ENCODE data around the gene SLC13A2.

SLC13A2 gene

DNA sequence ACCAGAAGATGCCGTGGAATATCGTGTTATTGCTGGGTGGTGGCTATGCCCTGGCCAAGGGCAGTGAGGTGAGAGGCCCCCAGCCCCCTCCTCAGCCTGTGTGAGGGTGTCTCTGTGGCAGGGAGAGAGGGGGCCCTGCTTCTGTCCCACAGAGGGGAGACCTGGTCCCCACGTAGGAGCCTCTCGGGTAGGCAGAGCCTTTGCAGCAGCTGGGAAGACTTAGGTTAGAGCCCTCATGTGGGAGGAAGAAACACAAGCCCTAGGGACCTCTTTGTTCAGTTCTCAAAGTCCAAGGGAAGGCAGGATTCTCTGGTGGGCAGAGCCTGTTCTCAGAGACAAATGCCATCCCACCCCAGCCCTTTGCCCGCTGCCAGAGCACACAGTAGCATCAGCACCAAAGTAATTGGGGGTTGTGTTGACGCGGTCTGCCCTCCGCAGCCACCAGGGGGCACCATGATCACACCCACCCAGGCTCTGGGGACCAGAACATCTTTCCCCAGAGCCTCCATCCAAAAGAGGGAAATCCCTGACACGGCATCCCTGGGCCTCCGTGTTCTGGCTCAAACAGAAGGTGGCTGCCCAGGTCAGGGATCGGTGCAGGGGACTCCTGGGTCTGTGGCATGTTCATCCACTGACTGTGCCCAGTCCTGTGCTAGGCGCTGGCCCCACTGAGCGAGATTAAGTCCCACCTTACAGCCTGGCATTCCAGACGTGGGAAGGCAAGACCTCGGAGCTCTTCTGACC is 21.2 kb downstream of the SLC13A2 start:
- peak; percentile 79 for DNase-seq

DNA sequence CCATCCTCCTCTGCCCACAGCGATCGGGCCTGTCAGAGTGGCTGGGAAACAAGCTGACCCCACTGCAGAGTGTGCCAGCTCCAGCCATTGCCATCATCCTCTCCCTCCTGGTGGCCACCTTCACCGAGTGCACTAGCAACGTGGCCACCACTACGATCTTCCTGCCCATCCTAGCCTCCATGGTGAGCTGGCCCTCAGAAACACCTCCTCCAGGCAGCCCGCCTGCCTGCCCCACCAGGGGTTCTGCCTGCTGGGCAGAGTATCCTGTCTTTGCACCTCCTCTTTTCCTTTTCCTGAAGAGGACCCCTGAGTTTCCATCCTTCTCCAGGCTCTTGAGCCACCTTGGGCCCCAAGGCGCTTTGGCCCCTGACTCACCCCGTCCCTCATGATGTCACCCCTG is 22.2 kb downstream of the SLC13A2 start:
- DNase-seq = no peak

DNA sequence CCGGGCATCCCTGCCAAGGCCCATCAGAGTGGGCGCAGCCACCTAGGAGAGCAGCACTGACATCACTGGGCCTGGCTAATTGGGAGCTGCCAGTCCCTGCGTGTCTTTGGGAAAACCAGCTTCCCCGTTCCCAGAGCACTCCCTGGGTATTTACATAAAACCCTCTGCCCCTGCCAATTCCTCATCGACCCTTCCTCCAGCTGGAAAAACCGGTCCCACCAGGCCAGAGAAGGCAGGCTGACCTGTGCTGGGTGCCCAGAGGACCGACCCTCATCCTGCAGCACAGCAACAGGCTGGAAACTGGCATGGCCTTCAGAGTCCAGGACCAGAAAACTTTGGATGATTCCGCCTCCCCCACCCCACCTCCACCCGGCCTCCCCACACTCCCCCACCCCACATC is 24.5 kb downstream of the SLC13A2 start:
- no peak for DNase-seq

DNA sequence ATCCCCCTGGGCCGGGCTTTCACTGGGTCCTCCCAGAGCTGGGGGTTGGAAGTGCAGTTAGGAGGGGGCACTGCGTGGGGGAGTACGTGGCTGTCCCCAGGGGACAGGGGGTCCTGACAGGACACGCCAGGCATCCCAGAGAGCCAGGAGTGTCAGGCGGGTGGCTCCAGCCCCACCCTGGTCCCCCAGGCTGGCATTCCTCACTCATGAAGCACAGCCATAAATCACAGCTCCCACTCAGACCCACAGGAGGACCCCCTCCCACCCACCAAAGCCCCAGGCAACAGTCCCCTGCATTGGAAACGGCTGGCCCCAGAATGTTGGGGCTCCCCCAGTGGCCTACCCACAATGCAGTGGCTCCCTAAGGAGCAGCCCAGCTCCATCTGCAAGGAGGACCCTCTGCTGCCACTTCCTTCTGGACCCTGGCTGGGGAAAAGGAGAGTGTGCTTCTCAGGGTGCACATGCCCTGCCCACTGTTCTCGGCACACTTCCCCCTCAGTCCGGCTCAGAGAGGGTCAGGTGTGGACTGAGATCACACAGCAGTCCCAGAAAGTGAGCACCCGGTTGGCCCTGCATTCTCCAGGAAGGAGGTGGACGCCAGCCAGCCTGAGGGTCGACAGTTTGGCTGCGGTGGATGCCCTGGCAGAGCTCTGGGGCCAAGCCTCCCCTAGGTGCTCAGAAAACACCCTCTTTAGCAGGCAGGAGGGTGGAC is 25.4 kb downstream of the SLC13A2 start:
- no peak for DNase-seq

DNA sequence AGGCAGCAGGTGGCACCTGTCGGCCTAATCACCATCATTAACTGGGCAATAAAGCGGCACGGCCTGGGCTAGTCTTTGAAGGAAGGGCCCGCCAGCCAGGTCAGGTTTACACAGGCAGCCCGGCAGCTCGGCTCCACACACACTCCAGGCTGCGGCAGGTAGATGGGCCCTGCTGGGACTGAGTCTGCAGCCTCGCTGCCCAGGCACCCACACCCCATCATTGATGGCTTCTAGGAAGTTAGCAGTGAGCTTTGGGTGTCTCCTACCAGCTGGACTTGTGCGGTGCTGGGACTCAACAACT is 25.9 kb downstream of the SLC13A2 start:
- DNase-seq = no peak

DNA sequence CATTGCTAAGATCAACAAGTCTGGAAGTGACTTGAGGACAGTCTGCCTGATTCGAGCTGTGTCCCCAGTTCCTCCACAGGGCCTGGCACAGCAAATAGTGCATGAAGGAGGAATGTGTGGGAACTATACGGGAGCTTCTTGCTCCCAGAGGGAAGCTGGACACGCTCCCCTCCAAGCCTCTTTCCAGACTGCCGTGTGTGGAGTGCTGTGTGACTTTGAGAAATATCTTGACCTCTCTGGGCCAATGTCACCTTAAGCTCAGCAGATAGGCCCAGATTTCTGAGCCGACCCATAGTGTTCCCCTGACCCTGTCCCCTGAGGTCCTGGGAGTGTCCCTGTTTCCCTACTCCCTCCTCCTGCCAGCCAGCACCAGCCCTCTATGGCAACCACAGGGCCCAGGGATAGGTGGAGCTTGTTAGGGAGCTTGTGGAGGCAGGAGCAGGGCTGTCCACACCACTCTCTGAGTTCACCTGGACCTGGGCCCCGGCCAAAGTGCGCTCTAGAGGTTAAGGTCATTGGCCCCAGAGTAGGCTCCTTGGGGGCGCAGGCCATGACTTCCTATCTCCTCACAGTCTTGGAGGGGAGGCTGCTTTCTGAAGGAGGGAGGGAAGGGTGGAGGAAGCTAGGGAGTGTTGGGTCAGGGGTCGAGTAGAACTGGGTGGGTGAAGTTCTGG is 26.4 kb downstream of the SLC13A2 start:
- DNase-seq = no peak

- DNase-seq = no peak
Measured at GRCh38 chr17:28500712-28501379, 27.4 kb downstream of the SLC13A2 start.

DNA sequence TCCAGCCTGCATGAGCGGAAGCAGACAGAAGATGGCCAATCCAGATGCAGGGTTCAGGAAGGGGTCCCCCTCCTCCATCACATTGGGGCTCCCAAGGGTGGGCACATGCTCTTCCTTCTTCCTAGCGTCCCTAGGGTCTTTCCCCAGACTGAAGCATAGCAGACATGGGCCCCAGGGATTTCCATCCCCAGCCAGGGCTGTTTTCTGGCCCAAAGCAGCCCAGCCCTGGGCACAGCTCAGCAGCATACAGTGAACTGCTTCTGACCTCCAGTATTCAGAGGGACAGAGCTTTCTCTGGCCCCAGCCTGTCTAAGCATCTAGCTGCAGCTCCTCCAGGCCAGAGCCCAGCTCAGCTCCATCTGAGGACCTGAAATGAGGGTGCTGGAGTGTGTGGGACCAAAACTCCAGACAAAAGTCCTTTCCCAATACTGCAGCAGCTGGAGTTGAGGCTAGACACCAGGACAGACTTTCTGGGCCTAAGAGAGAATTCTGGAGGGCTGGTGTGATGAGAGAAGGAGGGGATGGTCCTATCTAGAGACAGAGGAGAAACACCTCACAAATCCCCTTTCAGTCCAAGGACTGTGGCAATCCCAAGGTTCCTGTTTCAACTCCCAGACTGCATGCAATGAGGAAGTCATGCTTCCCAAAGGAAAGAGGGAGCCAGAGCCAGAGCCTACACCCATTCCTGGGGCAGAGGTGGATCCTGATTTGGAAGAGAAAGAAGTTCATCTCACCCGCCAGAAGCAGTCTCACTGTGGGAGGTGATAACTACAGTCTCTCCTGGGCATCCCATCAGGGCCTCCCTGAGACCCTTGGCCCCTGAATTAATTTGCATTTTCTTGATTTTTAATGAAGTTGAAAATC is 28.2 kb downstream of the SLC13A2 start:
- DNase-seq = no peak

DNA sequence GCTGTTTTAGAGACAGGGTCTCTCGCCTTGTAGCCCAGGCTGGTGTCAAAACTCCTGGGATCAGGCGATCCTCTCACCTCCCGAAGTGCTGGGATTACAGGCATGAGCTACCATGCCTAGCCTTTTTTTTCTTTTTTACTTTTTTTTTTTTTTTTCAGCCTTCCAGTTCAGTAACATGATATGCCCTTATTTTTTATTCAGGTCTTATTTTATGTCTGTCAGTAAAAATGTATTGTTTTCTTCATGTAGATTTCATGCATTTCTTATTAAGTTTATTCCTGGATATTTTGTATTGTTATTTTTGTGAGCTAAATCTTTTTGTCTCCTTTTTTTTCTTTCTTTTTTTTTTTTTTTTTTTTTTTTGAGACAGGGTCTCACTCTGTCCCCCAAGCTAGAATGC is 30.0 kb downstream of the SLC13A2 start:
- DNase-seq = no peak

- DNase-seq = no peak
Measured at GRCh38 chr17:28505986-28506665, 32.7 kb downstream of the SLC13A2 start, which contains the start of gene FOXN1. FOXN1 (plus strand) TSS chr17:28506348; CDS start chr17:28523970, 17,622 bp downstream.

DNA sequence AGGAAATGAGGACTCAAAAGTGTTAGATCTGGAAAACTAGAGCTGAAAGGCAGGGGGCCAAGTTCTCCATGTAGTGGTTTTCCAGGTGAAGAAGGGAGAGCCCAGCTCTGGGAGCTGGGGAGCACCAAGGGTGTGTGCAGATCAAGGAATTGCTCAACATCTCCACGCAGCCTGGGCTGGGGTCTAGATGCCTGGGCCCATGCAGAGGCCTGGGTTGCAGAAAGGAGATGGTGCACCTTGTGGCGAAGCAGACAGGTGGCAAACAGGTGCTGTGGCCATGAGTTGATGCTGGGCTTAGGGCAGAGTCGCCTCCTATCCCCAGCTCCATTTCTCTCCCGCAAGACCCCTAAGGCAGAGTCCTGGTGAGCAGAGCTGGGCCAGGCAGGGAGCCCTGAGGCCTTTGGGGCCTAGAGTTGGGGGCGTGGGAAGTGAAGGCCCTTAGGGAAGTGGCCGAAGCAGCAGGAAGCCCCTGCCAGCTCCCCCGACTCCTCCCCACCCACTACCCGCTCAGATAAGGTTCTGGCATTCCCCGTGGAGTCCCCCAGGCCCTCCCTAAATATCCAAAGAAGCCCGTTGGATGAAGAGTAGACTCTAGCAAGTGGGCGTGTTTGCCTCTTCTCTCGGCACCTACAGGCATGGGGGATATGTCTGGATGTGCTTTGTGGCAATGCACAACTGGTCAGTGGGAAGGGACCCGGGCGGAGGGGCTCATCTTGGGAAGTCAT is 33.5 kb downstream of the SLC13A2 start:
- no peak for DNase-seq

GRCh38 chr17:28507567-28508203 is 34.2 kb downstream of the SLC13A2 start:
- no peak for DNase-seq

DNA sequence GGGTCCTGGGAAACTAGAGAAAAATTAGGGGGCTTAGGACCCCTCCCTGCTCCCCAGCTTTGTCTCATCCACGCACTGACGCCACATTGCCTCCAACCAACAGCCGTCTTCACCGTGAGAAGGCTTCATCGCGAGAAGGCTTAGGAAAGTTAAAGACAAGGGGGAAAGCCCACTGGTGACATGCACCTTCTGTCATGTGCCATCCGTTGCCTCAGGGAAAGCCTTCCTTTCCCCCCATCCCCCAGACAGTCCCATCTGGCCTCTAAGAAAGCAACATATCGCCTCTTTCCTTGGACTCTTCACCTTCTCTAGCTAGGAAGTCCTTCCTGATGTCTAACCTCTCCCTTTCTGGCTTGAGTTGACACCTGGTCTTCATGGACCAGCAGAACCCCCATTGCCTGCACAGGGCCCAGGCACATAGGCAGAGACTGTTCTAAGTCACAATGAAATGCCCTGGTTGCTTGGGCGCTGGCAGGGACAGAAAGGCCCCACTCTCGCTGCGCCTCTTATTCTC is 34.8 kb downstream of the SLC13A2 start:
- DNase-seq = no peak

GRCh38 chr17:28509789-28510188 is 36.3 kb downstream of the SLC13A2 start:
- DNase-seq = no peak

DNA sequence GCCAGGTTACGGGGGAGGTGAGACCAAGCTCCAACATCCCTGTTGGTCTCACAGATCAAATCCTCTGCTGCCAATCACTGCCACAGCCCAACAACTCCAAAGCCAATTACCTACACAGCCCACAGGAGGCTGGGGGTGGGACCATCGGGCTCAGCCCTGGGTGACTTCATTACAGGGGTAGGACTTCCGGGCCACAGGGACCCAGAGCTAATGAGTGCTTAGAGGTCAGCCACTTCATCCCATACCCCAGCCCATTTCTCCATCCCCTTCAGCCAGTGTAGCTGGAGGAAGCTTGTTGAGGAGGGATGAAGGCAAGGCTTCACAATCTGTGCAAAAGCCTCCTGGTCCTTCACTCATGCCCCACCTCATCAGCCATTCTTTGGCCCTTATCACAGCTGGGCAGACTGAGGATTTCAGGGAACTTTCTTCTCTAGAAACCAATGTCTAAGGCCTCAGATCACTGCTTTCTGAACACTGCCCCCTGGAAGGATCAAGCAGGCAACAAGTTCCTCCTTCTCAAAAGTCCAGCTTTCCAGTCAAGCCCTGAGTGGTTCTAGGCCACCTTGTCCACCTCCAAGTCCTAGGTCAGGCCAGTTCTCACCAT is 38.5 kb downstream of the SLC13A2 start:
- DNase-seq = no peak

DNA sequence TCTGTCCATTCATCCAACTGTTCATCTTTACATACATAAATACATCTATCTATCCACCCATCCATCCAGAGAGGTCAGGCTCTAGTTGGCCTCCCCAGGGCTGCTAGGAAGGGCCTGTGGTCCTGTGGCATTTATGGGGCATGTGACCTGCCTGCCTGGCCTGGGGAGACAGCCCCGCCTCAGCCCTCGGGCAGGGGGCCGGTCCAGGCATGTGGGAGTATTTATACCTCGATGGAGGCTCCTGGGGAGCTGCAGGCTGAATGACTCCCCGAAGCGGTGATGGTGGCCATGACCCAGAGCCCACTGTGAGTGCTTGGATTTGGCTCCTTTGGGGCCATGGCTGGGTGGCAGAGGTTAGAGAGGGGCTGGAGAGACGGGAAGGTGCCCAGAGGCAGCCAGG is 40.0 kb downstream of the SLC13A2 start:
- no peak for DNase-seq

- no peak for DNase-seq
Measured at GRCh38 chr17:28514561-28515002, 41.1 kb downstream of the SLC13A2 start.

GRCh38 chr17:28515518-28515917 is 42.1 kb downstream of the SLC13A2 start:
- DNase-seq = no peak

GRCh38 chr17:28518132-28518531 is 44.7 kb downstream of the SLC13A2 start:
- no peak for DNase-seq

- DNase-seq = no peak
Measured at GRCh38 chr17:28518578-28518977, 45.1 kb downstream of the SLC13A2 start.
